ENCODE data around the gene SEMA4B.
"Not testable (repeated sequence)": the region's sequence is repeated elsewhere in the genome, so short reads cannot be mapped to it uniquely, and the experiment has no call there.

The SEMA4B gene

DNA sequence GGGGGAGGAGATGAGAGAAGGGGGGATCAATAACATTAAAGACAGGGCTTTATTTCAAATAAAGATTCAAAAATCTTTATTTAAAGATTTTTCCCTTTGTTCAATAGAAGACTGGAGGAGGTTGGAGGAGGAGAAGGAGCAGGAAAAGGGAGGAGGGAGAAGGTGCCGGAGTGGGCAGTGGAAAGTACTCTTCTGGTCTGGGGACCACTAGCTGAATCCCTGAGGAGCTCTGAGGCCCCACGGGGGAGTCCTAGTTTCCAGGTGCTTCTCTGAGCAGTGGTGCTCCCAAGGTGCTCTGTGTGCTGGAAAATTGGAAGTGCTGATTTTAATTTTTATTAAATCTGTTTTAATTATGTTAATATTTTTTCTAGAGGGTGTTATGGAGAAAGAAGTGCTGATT lies 19.4 kb upstream of the SEMA4B start:
- DNase-seq (ENCODE audit: low read depth in 2 of 3, low spot score in 2 of 3), result no peak

DNA sequence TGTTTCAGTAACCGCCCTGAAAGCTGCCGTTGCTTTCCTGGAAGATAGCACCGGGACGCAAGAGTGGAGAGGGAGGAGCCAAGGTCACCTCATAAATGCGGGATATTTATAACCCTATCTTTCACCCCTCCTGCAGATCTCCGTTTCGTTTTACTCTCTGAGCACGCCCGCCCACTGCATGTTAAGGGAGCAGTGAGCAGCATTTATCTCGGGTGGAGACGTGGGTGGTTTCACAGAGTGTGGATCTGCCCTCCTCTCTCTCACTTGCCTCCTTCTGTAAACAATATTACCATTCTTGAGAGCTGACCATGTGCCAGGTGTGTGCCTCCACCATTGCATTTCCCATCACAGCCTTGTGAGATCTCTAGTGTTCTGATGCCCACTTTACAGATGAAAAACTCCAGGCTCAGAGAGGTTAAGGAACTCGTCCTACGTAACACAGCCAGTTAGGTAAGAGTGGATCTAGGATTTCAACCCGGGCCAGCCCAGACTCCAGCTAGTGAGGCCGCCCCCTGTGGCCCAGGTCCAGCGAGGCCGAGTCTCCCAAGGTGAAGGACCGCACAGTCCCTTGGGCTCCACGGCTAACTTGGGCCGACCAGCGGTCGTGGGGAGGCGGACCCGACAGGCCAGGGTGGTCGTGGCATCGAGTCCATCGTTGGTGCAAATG lies 16.9 kb upstream of the SEMA4B start:
- DNase-seq (ENCODE audit: low read depth in 2 of 3, low spot score in 2 of 3), result no peak

DNA sequence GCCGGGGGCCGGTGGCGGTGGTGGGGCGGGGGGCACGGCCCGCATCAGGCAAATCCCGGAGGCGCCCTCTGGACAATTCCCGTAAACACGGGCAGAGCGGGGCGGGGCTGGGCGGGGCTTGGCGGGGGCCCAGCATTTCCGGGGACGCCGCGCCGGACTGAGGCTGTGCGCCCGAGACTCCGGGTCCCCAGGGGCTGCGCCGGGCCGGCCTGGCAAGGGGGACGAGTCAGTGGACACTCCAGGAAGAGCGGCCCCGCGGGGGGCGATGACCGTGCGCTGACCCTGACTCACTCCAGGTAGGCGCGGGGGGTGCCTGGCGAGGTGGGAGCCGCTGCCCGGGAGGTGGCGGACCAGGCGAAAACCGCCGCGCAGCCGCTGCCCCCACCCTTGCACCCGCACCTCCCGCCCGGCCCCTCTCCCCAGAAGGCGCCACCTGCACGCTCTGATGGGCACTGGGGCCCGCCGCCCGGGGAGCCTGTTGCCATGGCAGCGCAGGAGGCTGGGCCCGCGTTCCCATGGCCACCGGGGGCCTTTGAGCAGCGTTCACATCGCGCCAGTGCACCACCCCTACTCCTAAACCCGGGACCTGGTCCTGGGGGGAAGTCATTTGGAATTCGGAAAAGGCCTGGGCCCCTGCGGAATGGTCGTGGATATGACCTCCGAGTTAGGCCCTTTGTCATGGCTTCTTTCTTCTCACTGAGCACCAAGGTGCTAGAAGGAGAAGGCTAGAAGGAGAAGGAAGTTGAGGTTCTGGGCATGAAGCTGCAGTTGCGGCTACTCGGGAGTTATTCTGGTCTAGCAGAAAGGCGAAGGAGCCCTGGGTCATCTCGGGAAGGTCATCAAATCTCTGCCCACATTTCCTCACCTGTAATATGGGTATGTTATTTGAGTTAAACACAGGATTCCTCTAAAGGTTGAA lies 16.1 kb upstream of the SEMA4B start:
- DNase-seq (ENCODE audit: low read depth in 2 of 3, low spot score in 2 of 3), result peak in 1 of 3 experiments; percentile 11

DNA sequence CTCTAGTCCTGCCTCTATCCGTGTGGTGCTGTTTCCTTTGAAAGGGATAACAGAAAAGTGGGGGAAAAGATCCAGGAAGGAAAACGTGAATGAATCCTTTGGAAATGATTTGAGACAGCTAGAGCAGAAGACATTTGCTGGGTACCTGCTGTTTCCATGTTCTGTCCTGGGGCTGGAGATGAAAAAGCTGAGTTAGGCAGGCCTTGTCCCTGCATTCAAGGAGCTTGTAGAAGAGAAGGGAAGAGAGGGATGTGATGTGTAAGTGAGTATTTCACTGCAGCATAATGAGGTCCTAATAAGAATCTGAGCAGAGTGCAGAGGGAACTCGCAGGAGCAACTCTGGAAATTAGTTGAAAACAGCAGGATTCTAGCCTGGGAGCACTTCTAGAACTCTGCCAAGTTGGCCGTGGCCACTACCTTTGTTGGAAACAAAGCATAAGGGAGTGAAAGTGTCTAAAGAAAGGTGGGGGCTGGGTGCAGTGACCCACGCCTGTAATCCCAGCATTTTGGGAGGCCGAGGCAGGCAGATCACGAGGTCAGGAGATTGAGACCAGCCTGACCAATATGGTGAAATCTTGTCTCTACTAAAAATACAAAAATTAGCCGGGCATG lies 13.8 kb upstream of the SEMA4B start:
- no peak for DNase-seq (ENCODE audit: low read depth in 2 of 3, low spot score in 2 of 3)

DNA sequence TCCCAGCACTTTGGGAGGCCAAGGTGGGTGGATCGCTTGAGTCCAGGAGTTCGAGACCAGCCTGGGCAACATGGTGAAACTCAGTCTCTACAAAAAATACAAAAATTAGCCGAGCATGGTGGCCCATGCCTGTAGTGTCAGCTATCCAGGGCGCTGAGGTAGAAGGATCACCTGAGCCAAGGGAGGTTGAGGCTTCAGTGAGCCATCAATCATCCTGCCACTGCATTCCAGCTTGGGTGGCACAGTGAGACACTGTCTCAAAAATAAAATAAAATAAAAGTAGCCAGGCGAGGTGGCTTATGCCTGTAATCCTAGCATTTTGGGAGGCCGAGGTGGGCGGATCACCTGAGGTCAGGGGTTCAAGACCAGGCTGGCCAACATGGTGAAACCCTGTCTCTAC lies 13.1 kb upstream of the SEMA4B start:
- DNase-seq (ENCODE audit: low read depth in 2 of 3, low spot score in 2 of 3), result not testable (repeated sequence)

DNA sequence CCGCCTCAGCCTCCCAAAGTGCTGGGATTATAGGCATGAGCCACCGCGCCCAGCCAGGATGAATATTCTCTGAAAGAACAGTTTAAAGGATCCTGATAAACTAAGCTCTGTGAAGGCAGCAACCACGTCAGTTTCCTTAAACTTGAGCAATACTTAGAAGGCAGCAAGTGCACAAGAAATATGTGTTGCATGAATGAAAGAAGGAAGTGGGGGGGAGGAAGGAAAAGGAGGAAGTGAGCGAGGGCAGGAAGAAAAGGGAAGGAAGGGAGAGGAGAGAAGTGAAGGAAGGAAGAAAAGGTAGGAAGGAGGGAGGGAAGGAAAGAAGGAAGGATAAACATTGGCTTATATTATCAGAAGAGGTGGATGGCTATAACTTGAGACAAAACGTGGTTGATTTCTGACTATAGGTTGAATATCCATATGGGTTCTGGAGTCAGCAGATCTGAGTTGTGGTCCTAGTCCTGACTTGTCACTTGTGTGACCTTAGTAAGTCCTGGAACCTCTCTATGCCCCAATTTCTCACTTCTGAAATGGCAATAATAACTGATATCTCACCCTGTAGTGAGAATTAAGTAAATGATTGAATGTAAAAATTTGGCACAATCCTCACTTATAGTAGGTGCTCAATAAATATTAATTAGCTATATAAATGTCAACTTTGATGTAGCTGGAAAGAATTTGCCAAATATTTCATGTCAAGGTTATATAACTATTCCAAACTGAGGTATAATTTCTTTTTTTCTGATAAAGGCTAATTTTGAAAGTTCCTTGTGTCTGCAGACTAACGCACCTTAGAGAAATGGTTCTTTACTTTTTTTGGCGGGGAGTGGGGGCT lies 12.0 kb upstream of the SEMA4B start:
- DNase-seq (ENCODE audit: low read depth in 2 of 3, low spot score in 2 of 3), result no peak

DNA sequence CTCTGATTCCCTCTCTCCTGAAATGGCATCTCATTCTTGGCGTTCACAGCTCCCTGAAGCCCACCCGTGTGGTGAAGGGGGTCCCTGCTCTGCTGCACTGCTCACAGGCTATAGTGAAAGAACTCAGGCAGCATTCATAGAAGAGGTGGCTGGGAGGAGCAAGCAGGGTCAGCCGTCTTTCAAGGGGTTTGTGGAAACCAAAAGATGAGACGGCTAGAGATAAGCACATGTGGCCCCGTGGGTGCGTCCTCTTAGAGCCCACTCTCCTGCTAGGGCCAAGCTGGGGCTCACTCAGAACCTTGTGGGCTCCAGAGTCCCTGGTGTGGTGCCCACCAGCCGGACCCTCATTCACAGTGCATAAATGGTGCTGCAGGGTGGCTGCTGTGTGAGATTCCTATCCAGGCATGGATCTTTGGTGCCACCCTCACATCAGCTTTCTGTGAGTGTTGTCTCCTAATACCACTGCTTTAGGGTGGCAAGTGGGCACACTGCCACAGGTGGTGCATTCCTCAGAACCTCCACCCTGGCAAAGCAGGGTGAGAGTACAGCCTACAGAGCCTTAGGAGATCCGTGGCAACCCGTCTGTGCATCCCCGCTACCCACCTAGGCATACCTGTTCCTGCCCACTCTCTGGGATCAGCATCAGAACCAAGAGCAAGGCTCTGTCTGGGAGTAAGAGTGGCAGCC lies 11.2 kb upstream of the SEMA4B start:
- no peak for DNase-seq (ENCODE audit: low read depth in 2 of 3, low spot score in 2 of 3)

DNA sequence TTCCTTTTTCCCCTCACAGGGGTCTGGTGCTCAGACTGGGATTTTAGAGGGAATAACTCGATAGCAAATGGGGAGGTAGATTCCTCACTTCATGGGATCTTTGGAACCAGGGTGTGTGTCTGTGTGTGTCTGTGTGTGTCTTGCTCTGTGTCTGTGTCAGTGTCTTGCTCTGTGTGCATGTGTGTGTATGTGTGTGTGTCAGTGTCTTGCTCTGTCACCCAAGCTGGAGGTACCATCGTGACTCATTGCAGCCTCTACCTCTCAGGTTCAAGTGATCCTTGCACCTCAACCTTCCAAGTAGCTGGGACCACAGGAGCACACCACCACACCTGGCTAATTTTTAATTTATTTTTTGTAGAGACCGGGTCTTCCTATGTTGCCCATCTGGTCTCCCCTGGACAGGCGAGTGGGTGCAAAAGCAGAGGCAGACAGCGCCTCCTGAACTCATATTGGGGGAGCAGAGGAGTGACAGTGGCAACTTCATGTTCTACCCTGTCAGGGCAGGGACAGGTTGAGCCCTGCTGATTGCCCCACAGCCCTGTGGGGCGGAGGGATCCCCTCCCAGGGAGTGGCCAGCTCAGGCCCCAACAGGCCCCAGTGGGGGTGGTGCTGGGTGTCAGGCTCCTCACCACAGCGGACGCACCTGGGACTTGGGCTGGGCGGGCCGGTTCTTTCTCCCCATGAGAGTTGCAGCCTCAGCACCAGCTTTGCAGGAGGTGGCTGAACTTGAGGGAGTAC lies 10.4 kb upstream of the SEMA4B start:
- DNase-seq (ENCODE audit: low read depth in 2 of 3, low spot score in 2 of 3), result no peak

DNA sequence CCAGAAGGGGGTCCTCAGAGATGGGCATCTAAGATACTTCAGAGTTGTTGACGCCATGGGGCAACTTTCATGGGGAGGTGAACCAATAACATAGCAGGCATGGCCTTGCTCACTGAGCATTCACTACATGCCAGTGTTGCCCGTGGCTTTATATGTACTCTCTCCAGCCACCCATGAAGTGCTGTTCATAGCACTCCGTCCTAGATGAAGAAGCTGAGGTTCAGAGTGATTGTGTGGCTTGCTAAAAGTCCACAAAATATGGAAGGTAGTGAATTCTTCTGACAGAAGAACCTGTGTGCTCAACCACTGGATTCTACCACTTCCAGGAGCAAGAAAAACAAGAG lies 9.8 kb upstream of the SEMA4B start:
- no peak for DNase-seq (ENCODE audit: low read depth in 2 of 3, low spot score in 2 of 3)

DNA sequence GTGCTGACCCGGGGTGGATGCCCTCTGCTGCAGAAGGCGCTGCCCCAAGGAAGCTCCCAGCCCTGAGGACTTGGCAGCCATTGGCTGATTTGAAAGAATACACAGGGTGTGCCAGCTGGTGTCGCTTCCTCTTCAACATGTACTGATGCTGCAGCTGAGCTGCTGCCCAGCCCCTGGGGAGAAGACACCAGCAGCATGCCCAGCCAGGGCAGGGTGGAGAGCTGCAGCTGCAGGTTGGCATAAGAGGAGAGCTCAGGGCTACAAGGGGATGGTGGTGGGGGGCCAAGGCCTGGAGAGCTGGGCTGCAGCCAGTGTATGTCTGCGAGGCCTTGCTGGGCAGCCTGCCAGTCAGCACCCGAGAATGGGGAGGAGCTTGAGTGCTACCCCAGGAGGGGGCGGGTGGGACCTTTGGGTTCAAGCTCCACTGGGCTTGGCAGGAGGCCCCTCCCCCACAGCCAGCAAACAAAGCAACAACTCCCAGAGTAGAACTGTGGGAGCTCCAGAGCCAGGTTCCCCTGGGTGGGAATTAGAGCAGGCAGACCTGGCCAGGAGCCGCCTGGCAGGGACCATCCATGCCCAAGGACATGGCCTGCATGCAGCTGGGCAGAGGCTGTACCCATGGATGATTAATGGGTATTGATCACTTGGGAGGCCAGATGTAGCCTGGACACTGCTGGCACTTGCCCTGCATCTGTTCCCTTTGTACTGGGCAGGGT lies 9.2 kb upstream of the SEMA4B start:
- no peak for DNase-seq (ENCODE audit: low read depth in 2 of 3, low spot score in 2 of 3)

DNA sequence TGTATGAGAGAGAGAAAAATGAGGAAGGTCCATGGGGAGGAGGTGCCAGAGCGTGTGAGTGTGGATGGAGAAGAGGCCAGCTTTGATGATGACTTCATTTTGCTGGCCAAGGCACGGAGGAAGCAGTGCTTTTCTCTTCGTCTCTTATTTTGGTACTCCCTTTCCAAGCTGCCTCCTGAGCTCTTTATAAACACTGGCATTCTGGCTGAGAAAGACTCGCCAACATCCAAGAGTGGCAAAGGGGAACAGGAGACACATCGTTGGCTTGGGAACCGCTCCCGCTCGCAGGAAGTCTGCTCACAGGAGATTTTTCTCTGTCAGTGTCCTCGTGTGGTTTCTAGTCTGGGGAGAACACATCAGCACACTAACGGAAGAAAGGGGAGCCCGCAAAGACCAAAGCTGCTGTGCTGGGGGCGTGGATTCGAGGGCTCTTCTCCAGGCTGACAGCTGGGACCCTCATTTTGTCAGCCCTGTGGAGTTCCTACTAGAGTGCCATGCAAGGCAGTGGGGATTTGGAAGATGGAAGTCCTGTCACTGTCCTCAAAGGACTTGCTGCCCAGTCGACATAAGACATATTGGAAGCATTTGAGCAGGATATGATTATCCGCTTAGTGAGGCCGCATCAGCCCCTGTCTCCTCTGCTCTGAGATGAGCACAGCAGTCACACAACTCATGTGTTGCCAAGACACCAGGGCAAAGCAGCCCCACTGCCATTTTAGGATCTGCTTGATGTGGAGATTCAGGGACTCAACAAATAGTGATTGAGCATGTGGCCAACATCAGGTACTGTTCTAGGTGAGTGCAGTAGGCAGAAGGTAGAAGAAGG lies 8.0 kb upstream of the SEMA4B start:
- DNase-seq (ENCODE audit: low read depth in 2 of 3, low spot score in 2 of 3), result no peak

DNA sequence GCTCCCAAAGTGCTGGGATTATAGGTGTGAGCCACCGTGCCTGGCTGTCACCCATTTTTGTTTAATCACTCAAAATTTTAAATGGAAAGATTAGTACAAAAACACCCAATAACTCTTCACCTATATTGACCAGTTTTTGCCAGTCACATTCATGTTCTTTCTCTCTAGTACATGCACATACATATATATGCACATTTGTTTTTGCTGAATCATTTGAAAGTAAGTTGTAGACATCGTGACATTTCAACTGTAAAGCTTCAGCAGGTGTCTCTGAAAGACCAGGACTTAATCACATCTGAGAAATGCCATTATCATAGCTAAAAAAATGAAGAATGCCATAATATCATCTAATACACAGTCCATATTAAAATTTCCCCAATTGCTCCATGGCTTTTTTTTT lies 6.5 kb upstream of the SEMA4B start:
- DNase-seq (ENCODE audit: low read depth in 2 of 3, low spot score in 2 of 3), result no peak

DNA sequence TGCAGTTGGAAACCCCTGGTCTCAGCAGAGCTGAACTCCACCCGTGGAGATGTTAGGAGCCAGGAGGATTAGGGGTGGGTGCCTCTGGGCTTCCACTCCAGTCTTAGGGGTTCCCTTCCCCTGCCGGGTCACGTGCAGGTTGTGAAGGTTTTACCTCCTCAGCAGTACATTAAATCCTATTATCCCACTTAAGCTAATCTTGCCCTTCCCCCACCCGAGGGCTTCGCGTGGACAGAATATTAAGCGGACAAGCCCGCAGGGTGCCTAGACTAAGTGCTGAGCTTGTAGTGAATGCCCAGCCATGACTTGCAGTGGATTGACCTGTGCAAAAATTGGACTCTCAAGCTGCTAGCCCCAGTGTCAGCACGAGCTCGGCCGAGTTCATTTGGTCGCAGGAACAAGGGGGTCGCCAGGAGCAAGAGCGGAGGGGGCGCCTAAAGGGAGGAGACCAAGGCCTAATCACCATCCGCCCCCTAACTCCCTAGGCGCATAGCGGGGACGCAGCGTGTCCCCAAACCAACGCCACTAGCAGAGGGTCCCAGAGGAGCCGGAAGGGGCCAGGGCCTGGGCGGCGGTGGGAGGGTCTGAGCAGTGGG lies 498 bp upstream of the SEMA4B start:
- DNase-seq (ENCODE audit: low read depth in 2 of 3, low spot score in 2 of 3), result no peak

DNA sequence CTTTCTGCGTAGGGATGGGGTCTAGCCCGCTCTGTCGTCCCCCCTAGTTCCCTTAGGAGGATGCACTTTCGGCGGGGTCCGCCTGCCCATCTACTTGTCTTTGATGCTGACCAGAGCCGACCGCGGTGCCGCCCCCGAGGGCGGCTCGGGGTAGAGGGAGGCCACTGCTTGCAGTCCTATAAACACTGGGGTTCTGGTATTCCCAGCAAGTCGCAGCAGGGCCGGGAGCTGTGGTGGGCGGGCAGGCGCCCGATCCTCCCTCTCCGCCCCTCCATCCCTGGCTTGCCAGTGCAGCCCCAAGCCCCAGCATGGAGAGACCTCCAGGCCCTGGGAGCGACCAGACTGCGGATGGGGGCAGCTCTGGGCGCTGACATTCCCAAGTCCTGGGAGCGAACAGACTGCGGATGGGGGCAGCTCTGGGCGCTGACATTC lies 830 bp downstream of the SEMA4B start:
- DNase-seq (ENCODE audit: low read depth in 2 of 3, low spot score in 2 of 3), result no peak

DNA sequence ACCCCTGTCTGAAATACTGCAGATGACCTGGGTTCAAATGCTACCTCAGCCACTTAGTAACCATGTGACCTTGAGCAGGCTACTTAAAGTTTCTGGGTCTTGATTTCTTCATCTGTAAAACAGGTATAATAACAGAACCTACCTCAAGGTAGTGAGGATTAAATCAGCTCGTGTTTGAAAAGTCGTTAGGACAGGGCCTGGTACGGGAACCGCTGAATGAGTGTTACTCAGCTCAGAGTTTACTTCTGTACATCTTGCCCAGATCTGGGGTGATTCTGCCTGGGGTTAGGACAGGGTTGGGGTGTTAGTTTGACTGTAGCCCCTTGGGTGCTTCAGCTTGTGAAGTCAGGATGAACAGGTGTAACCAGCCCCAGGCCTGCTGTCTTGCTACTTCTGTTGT lies 1.8 kb downstream of the SEMA4B start:
- no peak for DNase-seq (ENCODE audit: low read depth in 2 of 3, low spot score in 2 of 3)

DNA sequence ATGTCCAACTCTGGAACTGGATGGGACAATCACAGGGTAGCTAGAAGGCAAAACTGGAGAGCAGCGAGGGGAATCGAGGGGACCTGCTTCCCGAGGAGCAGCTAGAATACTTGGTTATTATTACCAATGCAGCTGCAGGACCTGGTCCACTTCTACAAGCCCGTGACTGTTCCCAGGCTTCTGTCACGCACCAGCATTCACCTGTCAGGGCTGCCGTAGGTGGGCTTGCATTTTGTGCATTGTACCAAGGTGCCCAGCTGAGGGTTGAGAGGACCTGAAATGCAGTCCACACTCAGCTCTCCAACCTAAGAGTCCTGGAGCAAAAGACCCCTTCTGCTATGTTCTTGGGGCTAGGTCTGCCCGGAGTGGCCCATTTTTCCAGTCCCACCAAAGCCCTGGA lies 2.3 kb downstream of the SEMA4B start:
- no peak for DNase-seq (ENCODE audit: low read depth in 2 of 3, low spot score in 2 of 3)

DNA sequence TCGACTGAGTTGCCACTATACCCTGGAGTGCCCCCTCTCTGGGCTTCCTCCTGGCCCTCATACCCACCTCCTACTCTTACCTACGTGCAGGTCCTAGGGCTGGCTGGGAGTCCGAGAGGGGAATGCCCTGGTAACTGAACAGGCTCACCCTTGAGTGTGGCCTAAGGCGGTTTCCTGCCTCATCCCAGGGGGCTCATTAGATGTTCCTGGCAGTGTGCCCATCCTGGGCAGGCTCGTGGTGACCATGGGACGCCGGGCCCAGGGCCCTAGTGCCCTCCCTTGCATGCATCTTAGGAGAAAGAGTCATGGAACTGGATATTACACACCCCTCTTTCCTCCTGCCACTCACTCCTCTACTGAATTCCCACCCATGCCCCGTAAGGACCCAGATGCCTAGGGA lies 2.8 kb downstream of the SEMA4B start:
- no peak for DNase-seq (ENCODE audit: low read depth in 2 of 3, low spot score in 2 of 3)
